NCI-H446 treated with DMSO at 0.1 percent for 48 hours (cell line): Measurements from ENCODE around the gene RHEBL1.

Source experiments
- DNase-seq: peaks from one replicate; lab custom pipeline; 2025; lab: John Stamatoyannopoulos, UW

Gene RHEBL1

GRCh38 chr12:49037111-49037946, 32.5 kb downstream of the RHEBL1 start:
- DNase-seq, result no peak

- no peak for DNase-seq
Measured at GRCh38 chr12:49036029-49036428, 33.8 kb downstream of the RHEBL1 start.

- no peak for DNase-seq
Measured at GRCh38 chr12:49034286-49034622, 35.5 kb downstream of the RHEBL1 start.

- DNase-seq, result no peak
Measured at GRCh38 chr12:49033611-49034285, 36.0 kb downstream of the RHEBL1 start.

- DNase-seq, result no peak
Measured at GRCh38 chr12:49032679-49033447, 36.9 kb downstream of the RHEBL1 start.

GRCh38 chr12:49032276-49032675, 37.5 kb downstream of the RHEBL1 start:
- no peak for DNase-seq

- DNase-seq, result no peak
Measured at GRCh38 chr12:49031573-49032161, 38.1 kb downstream of the RHEBL1 start.

GRCh38 chr12:49030714-49031572, 38.8 kb downstream of the RHEBL1 start:
- no peak for DNase-seq

- DNase-seq, result no peak
Measured at GRCh38 chr12:49030119-49030518, 39.7 kb downstream of the RHEBL1 start.

- no peak for DNase-seq
Measured at GRCh38 chr12:49028666-49029275, 41.0 kb downstream of the RHEBL1 start.

- DNase-seq, result no peak
Measured at GRCh38 chr12:49027846-49028555, 41.8 kb downstream of the RHEBL1 start.

GRCh38 chr12:49026678-49027480, 42.9 kb downstream of the RHEBL1 start:
- DNase-seq, result no peak

GRCh38 chr12:49026101-49026500, 43.7 kb downstream of the RHEBL1 start:
- no peak for DNase-seq

GRCh38 chr12:49025463-49025862, 44.3 kb downstream of the RHEBL1 start:
- DNase-seq, result no peak

- DNase-seq, result no peak
Measured at GRCh38 chr12:49024543-49024942, 45.2 kb downstream of the RHEBL1 start.

- no peak for DNase-seq
Measured at GRCh38 chr12:49023812-49024211, 46.0 kb downstream of the RHEBL1 start.

GRCh38 chr12:49022558-49023178, 47.1 kb downstream of the RHEBL1 start:
- DNase-seq, result no peak

- no peak for DNase-seq
Measured at GRCh38 chr12:49021292-49021915, 48.4 kb downstream of the RHEBL1 start.

- DNase-seq, result no peak
Measured at GRCh38 chr12:49020441-49020840, 49.3 kb downstream of the RHEBL1 start.
